CD14-positive monocyte (primary cell): ENCODE measurements around the gene CCNI. TPM values are rescaled to one million over a fixed set of nuclear protein-coding genes. Genes with fewer than 3 reads are reported as not detected.

Experiments
- DNase-seq, 3 donors: peaks; one replicate each; pipeline ENCODE4 v3.0.0-alpha.2; 2011 to 2022
- H2AFZ ChIP-seq: 2 replicates; pipeline ENCODE4 v1.6.0; 2012; ENCODE audit warnings: mild to moderate bottlenecking, low read depth, low read length, inconsistent platforms; ENCODE audit not compliant: insufficient read depth, poor library complexity, severe bottlenecking
- H3K27ac ChIP-seq, 2 donors: 1 replicate in 1 of 2; 2 replicates in 1 of 2; pipeline ENCODE4 v1.5.1; 2012 to 2013; ENCODE audit warnings: low read length in 2 of 2, control low read depth in 1 of 2, inconsistent platforms in 1 of 2, low read depth in 1 of 2, mild to moderate bottlenecking in 1 of 2
- H3K27me3 ChIP-seq, 2 donors: one replicate each; pipeline versions ENCODE4 v1.6.0 to v1.6.1; 2011 to 2013; ENCODE audit warnings: low read length in 2 of 2; ENCODE audit not compliant: control insufficient read depth in 2 of 2, insufficient read depth in 2 of 2
- H3K36me3 ChIP-seq, 2 donors: replicated peaks in 1 of 2; 1 replicate in 1 of 2; 2 replicates in 1 of 2; pipeline versions ENCODE4 v1.5.1 to v1.6.1; 2012 to 2013; ENCODE audit warnings: low read length in 2 of 2, control low read depth in 1 of 2, inconsistent platforms in 1 of 2, mild to moderate bottlenecking in 1 of 2; ENCODE audit not compliant: insufficient read depth in 2 of 2, control insufficient read depth in 1 of 2
- H3K4me1 ChIP-seq, 2 donors: 1 replicate in 1 of 2; 2 replicates in 1 of 2; pipeline versions ENCODE4 v1.5.1 to v1.6.1; 2012 to 2013; ENCODE audit warnings: low read length in 2 of 2, control low read depth in 1 of 2, inconsistent platforms in 1 of 2, mild to moderate bottlenecking in 1 of 2, moderate library complexity in 1 of 2; ENCODE audit not compliant: insufficient read depth in 2 of 2, control insufficient read depth in 1 of 2
- H3K4me2 ChIP-seq: replicated peaks from 2 replicates; pipeline ENCODE3; 2012; ENCODE audit warnings: low read length, moderate library complexity, mild to moderate bottlenecking; ENCODE audit not compliant: poor library complexity, severe bottlenecking; ENCODE audit errors: extremely low read depth
- H3K4me3 ChIP-seq, 3 experiments: fragments of 200-600 bp in 1 of 3; sonication (generic) in 1 of 3; replicated peaks in 1 of 3; 1 replicate in 2 of 3; 2 replicates in 1 of 3; pipeline ENCODE4 v1.5.1; 2011 to 2013; ENCODE audit warnings: low read length in 3 of 3, mild to moderate bottlenecking in 3 of 3, control low read depth in 2 of 3, low read depth in 2 of 3, inconsistent platforms in 1 of 3, moderate library complexity in 1 of 3
- H3K79me2 ChIP-seq: 2 replicates; pipeline ENCODE4 v1.6.0; 2012; ENCODE audit warnings: mild to moderate bottlenecking, control low read depth, inconsistent platforms, low read length, moderate library complexity; ENCODE audit not compliant: insufficient read depth
- H3K9ac ChIP-seq: 2 replicates; pipeline ENCODE4 v1.6.0; 2017; ENCODE audit warnings: low read length, mild to moderate bottlenecking; ENCODE audit not compliant: insufficient read depth, poor library complexity, severe bottlenecking
- H3K9me3 ChIP-seq, 2 donors: replicated peaks in 1 of 2; 1 replicate in 1 of 2; 2 replicates in 1 of 2; pipeline versions ENCODE4 v1.5.1 to v1.6.1; 2012 to 2013; ENCODE audit warnings: low read length in 2 of 2, control low read depth in 1 of 2; ENCODE audit not compliant: control insufficient read depth in 1 of 2, insufficient read depth in 1 of 2
- H4K20me1 ChIP-seq: 2 replicates; pipeline ENCODE4 v1.6.0; 2012; ENCODE audit warnings: mild to moderate bottlenecking, low read length, control low read depth, moderate library complexity; ENCODE audit not compliant: insufficient read depth
- H3K27ac Mint-ChIP-seq, 7 donors: one replicate each; pipeline ENCODE4 v1.8.0; 2020; ENCODE audit warnings: mild to moderate bottlenecking in 7 of 7, mixed read lengths in 7 of 7, moderate library complexity in 6 of 7, inconsistent platforms in 2 of 7
- H3K27me3 Mint-ChIP-seq, 3 donors: one replicate each; pipeline ENCODE4 v1.8.0; 2021 to 2022; ENCODE audit warnings: low read depth in 3 of 3, mild to moderate bottlenecking in 3 of 3, mixed read lengths in 3 of 3, moderate library complexity in 3 of 3, inconsistent platforms in 1 of 3
- H3K36me3 Mint-ChIP-seq, 2 donors: one replicate each; pipeline ENCODE4 v1.8.0; 2020; ENCODE audit warnings: mixed read lengths in 2 of 2, inconsistent platforms in 1 of 2, mild to moderate bottlenecking in 1 of 2
- H3K4me1 Mint-ChIP-seq: one replicate; pipeline ENCODE4 v1.8.0; 2020; ENCODE audit warnings: mild to moderate bottlenecking, mixed read lengths
- H3K4me3 Mint-ChIP-seq, 2 donors: one replicate each; pipeline ENCODE4 v1.8.0; 2020; ENCODE audit warnings: mild to moderate bottlenecking in 2 of 2, mixed read lengths in 2 of 2, moderate library complexity in 1 of 2
- H3K9me3 Mint-ChIP-seq, 7 donors: one replicate each; pipeline ENCODE4 v1.8.0; 2020 to 2022; ENCODE audit warnings: mixed read lengths in 7 of 7, mild to moderate bottlenecking in 6 of 7, moderate library complexity in 6 of 7, inconsistent platforms in 2 of 7
- WGBS: methylation state at CpG from one replicate; pipeline ENCODE4 v1.1.5; 2013; ENCODE audit warnings: missing lambda C conversion rate; ENCODE audit not compliant: insufficient coverage; 5-methylcytosine and 5-hydroxymethylcytosine counted together
- intact Hi-C, 2 donors: fragments of 100-400 bp; cut with micrococcal nuclease; formaldehyde crosslinking; loops; one replicate each; pipeline versions ENCODE4 v1.15.0 to v1.15.1; 2023
- polyA plus RNA-seq, 3 donors: library from polyadenylated mRNA; depleted of rRNA in 1 of 3; unstranded in 2 of 3; stranded (reverse) in 1 of 3; fragments of 300-500 nt in 2 of 3; fragments of >200 nt in 1 of 3; fragmentation: Illumina TruSeq in 2 of 3; gene quantifications; 1 replicate in 2 of 3; 2 replicates in 1 of 3; pipeline ENCODE4 v1.2.3, GENCODE V29; 2012 to 2021
- TF ChIP-seq, protein P1 (sequence below): fragments of 200-600 bp; IDR thresholded peaks from one replicate; pipeline ENCODE4 v1.8.0; 2022; ENCODE audit warnings: antibody characterized with exemption, mild to moderate bottlenecking

The CCNI gene
- polyA plus RNA-seq, 3 donors, result 106 to 264 (median 171) TPM

DNA sequence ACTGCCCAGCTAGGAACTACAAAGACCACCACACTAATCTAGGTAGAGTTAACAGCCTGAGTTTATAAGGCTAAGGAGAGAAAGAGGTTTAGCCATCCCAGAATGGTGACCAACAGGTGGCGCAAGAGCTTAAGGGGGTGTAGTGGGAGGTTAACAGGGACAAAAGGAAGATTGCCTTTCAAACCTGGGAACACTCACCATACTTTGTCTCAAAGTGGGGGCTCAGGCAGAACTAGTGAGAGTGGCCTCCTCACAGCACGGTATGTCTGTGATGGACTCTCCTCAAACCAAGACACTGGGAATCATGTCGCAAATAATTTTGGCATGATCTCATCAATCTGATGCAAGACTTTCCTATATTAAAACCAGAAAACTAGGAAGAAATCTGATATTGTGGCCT lies 23.4 kb downstream of the CCNI start:
- H3K4me1 Mint-ChIP-seq, result no peaks in the 10 kb centered on the region
- H3K36me3 Mint-ChIP-seq, result peaks cover 74 to 90% of the 10 kb centered on the region in 2 donors
- H3K27me3 ChIP-seq, result no peaks in the 10 kb centered on the region
- intact Hi-C loops, result loop anchor here in 1 of 2 donors (5.0 kb wide), 1 partner anchor 150 kb away; no protein-coding TSS in a partner anchor
- H3K4me3 Mint-ChIP-seq, result no peak overlapping the region
- no peak overlapping the region for H3K4me2 ChIP-seq
- H3K9ac ChIP-seq, result no peak overlapping the region
- no peak overlapping the region for H3K4me3 ChIP-seq
- peaks cover 52% of the 10 kb centered on the region for H4K20me1 ChIP-seq
- peaks cover 13% of the 10 kb centered on the region for H3K79me2 ChIP-seq
- TF ChIP-seq, protein P1, sequence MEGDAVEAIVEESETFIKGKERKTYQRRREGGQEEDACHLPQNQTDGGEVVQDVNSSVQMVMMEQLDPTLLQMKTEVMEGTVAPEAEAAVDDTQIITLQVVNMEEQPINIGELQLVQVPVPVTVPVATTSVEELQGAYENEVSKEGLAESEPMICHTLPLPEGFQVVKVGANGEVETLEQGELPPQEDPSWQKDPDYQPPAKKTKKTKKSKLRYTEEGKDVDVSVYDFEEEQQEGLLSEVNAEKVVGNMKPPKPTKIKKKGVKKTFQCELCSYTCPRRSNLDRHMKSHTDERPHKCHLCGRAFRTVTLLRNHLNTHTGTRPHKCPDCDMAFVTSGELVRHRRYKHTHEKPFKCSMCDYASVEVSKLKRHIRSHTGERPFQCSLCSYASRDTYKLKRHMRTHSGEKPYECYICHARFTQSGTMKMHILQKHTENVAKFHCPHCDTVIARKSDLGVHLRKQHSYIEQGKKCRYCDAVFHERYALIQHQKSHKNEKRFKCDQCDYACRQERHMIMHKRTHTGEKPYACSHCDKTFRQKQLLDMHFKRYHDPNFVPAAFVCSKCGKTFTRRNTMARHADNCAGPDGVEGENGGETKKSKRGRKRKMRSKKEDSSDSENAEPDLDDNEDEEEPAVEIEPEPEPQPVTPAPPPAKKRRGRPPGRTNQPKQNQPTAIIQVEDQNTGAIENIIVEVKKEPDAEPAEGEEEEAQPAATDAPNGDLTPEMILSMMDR, result peak; percentile 63
- DNase-seq, result peak; percentile 30 to 45 (median 34)
- H3K27me3 Mint-ChIP-seq, result peaks cover 0 to 2% (median 0%) of the 10 kb centered on the region in 3 donors
- no CpG with 5 or more reads among the region's 3 CpGs for WGBS
- peak overlapping the region in 1 of 2 donors; percentile 17 for H3K27ac ChIP-seq
- peak overlapping the region in 3 of 7 donors; percentile 26 to 50 (median 46) for H3K27ac Mint-ChIP-seq
- no peaks in the 10 kb centered on the region for H3K4me1 ChIP-seq
- no peaks in the 10 kb centered on the region for H3K9me3 ChIP-seq
- no peaks in the 10 kb centered on the region for H3K9me3 Mint-ChIP-seq
- no peak overlapping the region for H2AFZ ChIP-seq
- peaks cover 95 to 100% of the 10 kb centered on the region in 2 donors for H3K36me3 ChIP-seq

DNA sequence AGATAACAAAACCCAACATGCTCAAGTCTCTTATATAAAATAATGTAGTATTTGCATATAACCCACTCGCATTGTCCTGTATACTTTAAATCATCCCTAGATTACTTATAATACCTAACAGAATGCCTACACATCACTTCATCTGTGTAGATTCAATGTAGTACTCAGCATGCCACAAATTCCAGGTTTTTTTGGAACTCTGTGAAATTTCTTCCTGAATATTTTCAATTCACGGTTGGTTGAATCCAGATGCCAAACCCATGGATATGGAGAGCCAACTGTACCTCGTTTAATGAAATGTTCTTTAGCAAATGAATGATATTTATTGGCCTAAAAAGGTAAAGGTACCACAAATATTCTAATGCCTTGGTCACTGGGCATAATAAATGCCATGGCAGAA lies 24.8 kb downstream of the CCNI start:
- H3K9me3 ChIP-seq, result no peaks in the 10 kb centered on the region
- H3K27me3 Mint-ChIP-seq, result peaks cover 0 to 2% (median 0%) of the 10 kb centered on the region in 3 donors
- H4K20me1 ChIP-seq, result peaks cover 56% of the 10 kb centered on the region
- H3K79me2 ChIP-seq, result peaks cover 6% of the 10 kb centered on the region
- no peak overlapping the region for H3K4me3 Mint-ChIP-seq
- H3K27ac Mint-ChIP-seq, result no peak overlapping the region
- no peak overlapping the region for H3K4me3 ChIP-seq
- no peak for DNase-seq
- no peaks in the 10 kb centered on the region for H3K4me1 Mint-ChIP-seq
- 100% methylated on average over 1 of the region's 3 CpGs for WGBS
- TF ChIP-seq, protein P1, result no peak
- H3K9ac ChIP-seq, result no peak overlapping the region
- H2AFZ ChIP-seq, result no peak overlapping the region
- H3K27ac ChIP-seq, result peak overlapping the region in 1 of 2 donors; percentile 21
- peaks cover 72 to 89% of the 10 kb centered on the region in 2 donors for H3K36me3 Mint-ChIP-seq
- no peaks in the 10 kb centered on the region for H3K4me1 ChIP-seq
- H3K9me3 Mint-ChIP-seq, result no peaks in the 10 kb centered on the region
- intact Hi-C loops, result loop anchor here in 1 of 2 donors (5.0 kb wide), 1 partner anchor 151 kb away; no protein-coding TSS in a partner anchor
- H3K36me3 ChIP-seq, result peaks cover 94 to 100% of the 10 kb centered on the region in 2 donors
- no peak overlapping the region for H3K4me2 ChIP-seq
- H3K27me3 ChIP-seq, result no peaks in the 10 kb centered on the region
